GM15510 (cell line): ENCODE measurements around the gene NUDT8.

ENCODE experiments used
- POLR2A ChIP-seq: IDR thresholded peaks from 3 replicates; pipeline ENCODE4 v1.6.1; 2011; ENCODE audit warnings: borderline replicate concordance; ENCODE audit not compliant: insufficient read length; ENCODE audit errors: extremely low read depth

Gene NUDT8

DNA sequence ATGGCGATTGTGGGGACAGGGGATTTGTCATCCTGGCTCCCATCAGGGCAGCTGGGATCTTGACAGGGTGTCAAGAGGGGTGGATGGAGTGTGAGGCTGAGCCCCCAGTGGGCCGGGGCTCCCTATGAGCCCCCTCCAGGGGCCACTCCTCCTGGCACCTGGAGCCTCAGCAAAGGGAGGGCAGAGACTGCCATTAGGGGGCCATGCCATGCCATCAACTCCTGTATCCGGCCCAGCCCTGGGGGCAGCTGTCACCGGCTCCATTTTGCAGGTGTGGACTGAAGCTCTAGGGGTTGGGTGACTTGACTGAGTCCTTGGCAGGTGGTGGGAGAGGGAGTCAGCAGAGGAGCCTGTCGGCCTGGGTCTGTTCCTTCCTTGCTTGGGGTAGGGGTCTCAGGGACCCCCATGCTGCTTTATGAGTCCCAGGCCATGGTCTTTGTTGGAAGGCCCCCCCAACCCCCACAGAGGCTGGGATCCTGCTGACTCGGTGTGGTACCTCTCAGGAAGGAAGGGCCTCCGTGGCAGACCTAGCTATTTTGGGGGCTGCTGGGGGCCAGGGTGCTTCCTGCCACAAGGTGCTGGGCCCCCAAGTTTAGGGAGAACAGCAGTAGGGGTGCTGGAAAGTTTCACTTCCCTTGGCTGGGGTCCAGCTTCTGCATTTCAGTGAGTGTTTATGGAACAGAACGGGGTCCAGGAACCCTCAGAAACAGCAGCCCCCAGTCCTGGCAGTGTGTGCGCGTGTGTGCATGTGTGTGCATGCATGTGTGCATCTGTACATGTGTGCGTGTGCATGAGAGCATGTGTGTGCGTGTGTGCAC, 19.3 kb upstream of the NUDT8 start:
- TF ChIP-seq POLR2A: peak; percentile 14

- TF ChIP-seq POLR2A: peak; percentile 25
Measured at GRCh38 chr11:67648140-67648795, 18.5 kb upstream of the NUDT8 start.

GRCh38 chr11:67647471-67647870, 17.7 kb upstream of the NUDT8 start:
- no peak for TF ChIP-seq POLR2A

GRCh38 chr11:67646535-67647336, 17.0 kb upstream of the NUDT8 start:
- peak; percentile 38 for TF ChIP-seq POLR2A

DNA sequence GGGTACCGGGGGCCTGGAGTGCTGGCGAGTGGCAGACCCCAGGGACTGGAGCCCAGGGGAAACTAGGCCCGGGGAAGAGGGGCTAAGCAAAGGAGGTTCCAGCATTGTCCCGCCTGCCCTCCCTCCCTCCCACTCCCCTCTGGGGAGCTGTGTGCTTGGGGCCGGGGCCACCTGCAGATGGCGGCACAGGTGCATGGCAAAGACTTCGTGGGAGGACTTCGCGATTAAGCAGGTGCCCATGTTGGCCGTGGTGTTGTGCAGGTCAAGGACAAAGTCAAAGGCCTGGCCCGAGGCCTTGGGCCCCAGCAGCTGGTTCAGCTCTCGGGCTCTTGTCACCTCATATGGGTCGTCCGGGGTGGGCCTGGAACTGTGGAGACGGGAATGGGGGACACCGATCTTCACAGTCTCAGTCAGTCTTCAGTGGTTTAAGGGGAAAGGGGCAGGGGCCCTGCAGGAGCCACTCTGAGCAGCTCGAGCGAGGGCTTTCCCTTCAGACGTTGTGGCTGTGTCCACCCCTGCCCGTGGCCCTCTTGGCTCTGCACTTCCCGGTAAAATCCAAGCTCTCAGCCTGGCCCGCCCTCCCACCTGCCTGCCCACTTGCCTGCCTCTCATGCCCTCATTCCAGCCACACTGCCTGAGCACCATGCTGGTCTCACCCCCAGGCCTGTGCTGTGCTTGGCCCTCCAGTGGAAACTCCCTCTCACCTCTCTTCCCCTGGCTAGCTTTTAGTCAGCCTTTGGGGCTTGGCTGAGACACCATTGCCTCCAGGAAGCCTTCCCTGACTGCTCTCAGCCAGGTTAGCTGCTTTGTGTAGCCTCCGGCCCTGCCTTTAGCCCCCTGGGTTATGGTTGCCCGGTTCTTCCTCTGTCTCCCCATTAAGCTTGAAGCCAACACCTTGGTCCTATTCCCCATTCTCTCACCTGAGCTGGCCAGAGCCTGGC, 16.1 kb upstream of the NUDT8 start:
- TF ChIP-seq POLR2A: no peak

DNA sequence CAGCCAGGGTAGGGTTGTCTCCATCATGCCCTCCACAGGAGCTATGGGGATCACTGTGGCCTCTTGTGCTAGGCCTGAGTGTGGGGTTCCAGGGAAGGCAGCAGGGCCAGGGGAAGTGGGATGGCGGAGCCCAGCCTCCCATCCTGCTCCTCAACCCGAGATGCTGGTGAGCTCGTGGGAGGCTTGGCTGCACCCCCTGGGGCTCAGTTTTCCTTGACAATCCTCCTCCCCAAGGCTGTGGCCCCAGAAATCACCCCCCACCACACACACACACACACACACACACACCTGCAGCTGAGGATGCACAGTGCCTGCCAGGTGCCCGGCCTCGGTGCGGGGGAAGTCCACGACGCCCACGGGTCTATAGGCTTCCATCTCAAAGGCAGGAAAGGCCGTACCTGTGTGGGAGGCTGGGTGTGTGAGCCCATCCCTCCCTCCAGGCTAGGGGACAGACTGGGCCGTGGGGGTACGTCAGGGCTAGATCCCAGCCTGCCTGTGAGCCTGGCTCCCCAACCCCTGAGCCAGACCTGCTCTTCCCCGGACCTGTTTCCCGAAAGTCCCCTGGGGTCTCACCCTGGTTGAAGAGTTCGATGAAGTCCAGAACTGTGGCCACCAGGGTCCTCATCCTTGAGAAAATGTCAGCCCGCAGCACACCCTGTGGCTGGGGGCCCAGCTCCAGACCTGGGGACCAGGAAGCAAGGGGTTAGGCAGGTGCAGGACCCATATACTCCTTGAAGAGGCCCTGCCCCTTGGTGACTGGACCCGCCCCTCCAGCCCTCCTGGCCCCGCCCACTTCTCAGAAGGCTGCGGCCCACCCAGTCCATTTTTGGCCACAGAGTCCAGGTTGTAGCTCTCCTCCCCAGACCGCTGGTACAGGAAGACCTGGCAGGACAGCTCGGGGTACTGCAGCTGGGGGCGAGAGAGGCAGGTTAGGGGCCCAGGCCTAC, 15.0 kb upstream of the NUDT8 start:
- TF ChIP-seq POLR2A: peak; percentile 38

DNA sequence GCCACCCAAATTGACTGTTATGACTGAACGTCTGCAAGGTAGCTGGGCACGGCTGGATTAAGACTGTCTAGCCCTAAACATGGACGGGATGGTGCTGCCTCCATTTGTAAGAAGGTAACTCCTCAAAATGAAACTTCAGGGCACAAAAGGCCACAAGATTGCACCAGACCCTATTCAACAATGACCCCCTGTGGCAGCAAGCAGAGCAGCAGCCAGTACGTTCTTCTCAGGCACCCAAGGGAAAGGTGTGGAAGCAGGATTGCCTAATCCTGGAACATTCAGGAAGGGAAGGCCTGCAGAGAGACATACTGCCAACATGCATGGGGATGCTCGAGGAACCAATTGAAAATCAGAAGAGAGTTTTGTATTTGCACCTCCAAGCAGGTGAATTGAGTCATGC, 14.3 kb upstream of the NUDT8 start:
- no peak for TF ChIP-seq POLR2A

DNA sequence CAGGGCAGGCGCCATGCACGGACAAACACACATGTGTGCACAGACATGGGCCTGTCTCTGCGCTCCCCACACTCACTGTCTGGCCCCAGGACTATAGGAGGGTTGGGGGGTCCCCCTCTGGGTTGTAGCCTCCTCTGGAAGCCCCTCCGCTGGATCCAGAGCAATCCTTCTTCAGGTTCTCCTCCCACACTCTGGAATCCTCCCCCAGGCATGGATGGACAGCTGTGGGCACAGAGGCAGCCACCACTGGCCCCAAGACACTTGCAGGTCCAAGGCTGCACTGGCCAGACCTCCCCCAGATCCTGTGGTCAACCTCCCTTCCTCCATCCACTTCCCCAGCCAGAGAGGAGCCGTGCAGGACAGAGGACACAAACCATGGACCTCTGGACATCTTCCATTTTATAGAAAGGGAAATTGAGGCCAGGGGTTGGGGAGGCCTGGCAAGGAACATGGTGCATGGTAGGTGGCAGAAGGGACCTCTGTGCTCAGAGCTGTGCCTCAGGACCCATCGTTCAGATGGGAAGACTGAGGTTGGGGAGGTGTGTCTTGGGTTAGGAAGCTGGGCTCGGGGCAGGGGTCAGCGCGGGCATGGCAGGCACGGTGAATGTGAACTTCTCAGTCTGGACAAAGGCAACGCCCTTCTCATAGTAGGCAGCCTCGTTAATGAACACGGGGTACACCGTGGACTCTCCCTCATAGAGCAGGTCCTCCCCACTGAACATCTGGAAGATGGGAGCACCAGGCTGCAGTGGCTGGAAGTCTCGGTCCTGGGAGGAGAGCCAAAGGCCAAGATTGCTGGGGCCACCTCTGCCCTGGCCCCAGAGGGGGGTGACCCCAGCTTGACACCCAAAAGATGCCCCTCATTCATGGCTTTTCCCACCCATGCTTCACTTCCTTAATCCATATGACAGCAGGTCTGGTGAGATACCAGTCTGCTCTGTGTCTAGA, 12.7 kb upstream of the NUDT8 start:
- TF ChIP-seq POLR2A: no peak

DNA sequence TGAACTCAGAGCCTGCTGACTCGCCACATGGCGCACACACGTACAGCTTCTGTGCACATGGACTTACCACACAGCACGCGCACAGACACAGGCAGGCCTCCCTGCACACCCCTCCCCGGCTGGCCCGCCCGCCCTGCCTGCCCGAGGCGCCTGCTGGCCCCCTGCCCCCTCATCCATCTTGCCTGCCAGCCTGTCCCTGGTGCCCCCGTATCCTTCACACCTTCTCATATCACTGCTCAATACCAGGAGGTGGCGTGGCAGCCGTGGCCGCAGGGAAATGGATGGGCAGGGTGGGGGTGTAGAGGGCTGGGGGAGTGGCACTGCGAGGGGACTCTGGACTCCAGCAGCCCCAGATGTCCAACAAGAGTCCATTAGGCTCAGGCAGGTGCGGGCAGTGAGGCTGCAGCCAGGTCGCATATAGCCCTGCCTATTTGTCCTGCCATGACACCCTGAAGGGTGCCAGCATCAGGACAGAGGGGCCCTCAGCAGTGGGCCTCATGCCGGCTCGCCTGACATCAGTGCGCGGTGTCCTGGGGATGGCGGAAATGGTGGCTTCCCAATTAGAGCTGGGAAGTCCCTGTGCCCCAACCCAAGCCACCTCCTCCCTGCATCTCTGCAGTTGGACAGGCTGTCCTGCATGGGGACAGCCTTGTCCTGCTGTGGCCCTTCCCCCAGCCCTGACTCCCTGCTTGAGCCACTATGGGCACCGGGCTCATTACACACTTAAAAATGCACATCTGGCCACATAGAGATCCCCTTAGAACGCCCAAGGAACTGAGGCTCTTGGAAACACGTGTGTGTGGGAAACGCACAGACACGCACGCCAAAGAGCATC, 11.8 kb upstream of the NUDT8 start:
- TF ChIP-seq POLR2A: no peak

DNA sequence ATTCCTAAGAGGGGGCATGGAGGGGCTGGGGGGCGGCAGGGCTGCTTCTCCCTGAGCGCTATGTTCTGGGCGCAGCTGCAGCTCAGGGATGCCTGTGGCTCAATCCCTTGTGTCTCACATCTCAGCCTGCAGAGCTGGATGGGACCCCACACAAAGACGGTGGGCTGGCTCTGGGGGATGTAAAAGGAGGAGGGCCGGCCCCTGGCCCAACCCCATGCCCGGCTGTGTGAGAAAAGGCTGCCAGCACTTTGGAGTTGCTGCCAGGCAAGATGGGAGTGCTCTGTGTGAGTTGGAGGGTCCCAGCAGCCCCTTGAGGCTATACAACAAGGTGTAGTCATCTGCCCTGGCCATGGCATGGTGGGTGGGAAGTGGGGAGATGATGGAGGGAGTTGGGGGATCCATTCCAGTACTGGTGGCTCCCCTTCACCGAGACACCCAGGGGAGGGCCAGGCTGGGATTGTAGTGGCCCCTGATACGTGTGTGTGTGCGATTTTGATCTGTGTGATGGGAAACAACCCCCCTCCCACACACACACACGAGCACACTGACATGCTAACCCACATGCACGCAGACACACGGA, 11.1 kb upstream of the NUDT8 start:
- no peak for TF ChIP-seq POLR2A

GRCh38 chr11:67640021-67640757, 10.5 kb upstream of the NUDT8 start:
- no peak for TF ChIP-seq POLR2A

- TF ChIP-seq POLR2A: no peak
Measured at GRCh38 chr11:67639438-67639859, 9.7 kb upstream of the NUDT8 start, which contains the start of gene TBX10. TSS of gene TBX10 (minus strand) at chr11:67639763. CDS start at chr11:67639472, 291 bp downstream.
